COLO668 (cell line): ENCODE results near the gene PRR4.

Experiments
- DNase-seq: peaks from one replicate; lab custom pipeline; 2025; ENCODE audit not compliant: unreplicated experiment; lab: John Stamatoyannopoulos, UW

The PRR4 gene

GRCh38 chr12:10849425-10849878, at the start of gene PRR4:
Gene PRR4 (minus strand): TSS chr12:10849475. CDS start chr12:10849437, 38 bp downstream.
- no peak for DNase-seq

- no peak for DNase-seq
Measured at GRCh38 chr12:10896854-10897253, 47.6 kb upstream of the PRR4 start.

- DNase-seq, result no peak
Measured at GRCh38 chr12:10891937-10892336, 42.7 kb upstream of the PRR4 start.

GRCh38 chr12:10889226-10889625, 40.0 kb upstream of the PRR4 start:
- no peak for DNase-seq

- no peak for DNase-seq
Measured at GRCh38 chr12:10884086-10884725, 34.9 kb upstream of the PRR4 start, which contains the start of gene PRH1. Gene PRH1 (minus strand): TSS chr12:10884255. CDS start chr12:10884217, 38 bp downstream.

- no peak for DNase-seq
Measured at GRCh38 chr12:10873378-10873777, 24.1 kb upstream of the PRR4 start.

GRCh38 chr12:10867381-10867780, 18.1 kb upstream of the PRR4 start:
- DNase-seq, result no peak

GRCh38 chr12:10863512-10864218, 14.4 kb upstream of the PRR4 start:
- no peak for DNase-seq

GRCh38 chr12:10861366-10861765, 12.1 kb upstream of the PRR4 start:
- DNase-seq, result no peak

GRCh38 chr12:10855807-10856206, 6.5 kb upstream of the PRR4 start:
- DNase-seq, result no peak

GRCh38 chr12:10853776-10854175, 4.5 kb upstream of the PRR4 start:
- no peak for DNase-seq

GRCh38 chr12:10851243-10851858, 2.1 kb upstream of the PRR4 start:
- DNase-seq, result no peak

- DNase-seq, result no peak
Measured at GRCh38 chr12:10847744-10848143, 1.5 kb downstream of the PRR4 start.

GRCh38 chr12:10842862-10843261, 6.4 kb downstream of the PRR4 start:
- DNase-seq, result no peak

- DNase-seq, result no peak
Measured at GRCh38 chr12:10838461-10838860, 10.8 kb downstream of the PRR4 start.

GRCh38 chr12:10829994-10830393, 19.3 kb downstream of the PRR4 start:
- DNase-seq, result no peak

- no peak for DNase-seq
Measured at GRCh38 chr12:10826258-10826657, 23.0 kb downstream of the PRR4 start, which contains the start of gene TAS2R10. Gene TAS2R10 (minus strand): TSS chr12:10826358. CDS start chr12:10826269, 89 bp downstream.

GRCh38 chr12:10824957-10825356, 24.3 kb downstream of the PRR4 start:
- no peak for DNase-seq

- no peak for DNase-seq
Measured at GRCh38 chr12:10811883-10812536, 37.3 kb downstream of the PRR4 start.

GRCh38 chr12:10810068-10810467, 39.2 kb downstream of the PRR4 start, which contains the start of gene TAS2R9:
Gene TAS2R9 (minus strand): TSS chr12:10810168. CDS start chr12:10810075, 93 bp downstream.
- no peak for DNase-seq

GRCh38 chr12:10807186-10807585, 42.1 kb downstream of the PRR4 start, which contains the start of gene TAS2R8:
Gene TAS2R8 (minus strand): TSS chr12:10807286. CDS start chr12:10806980, 306 bp downstream.
- DNase-seq, result no peak
